GM12878 (cell line): ENCODE data around the gene INHBA. TPM values are rescaled to one million over a fixed set of nuclear protein-coding genes. Genes with fewer than 3 reads are reported as not detected.

Experiments used
- ATAC-seq: fragments of 200-7000 bp; cut with Tn5 transposase; 3 replicates; pipeline ENCODE4 v1.9.1; 2020; ENCODE audit warnings: mild to moderate bottlenecking, moderate library complexity
- BruUV-seq: library from RNA; stranded (reverse); fragments of 400-500 nt; replicated peaks from 2 replicates; lab custom pipeline; 2021; lab: Mats Ljungman, UMichigan
- CTCF ChIA-PET: fragments of 300-600 bp; sonication (Branson Sonifier 250); formaldehyde crosslinking; extraction: SDS; loops from one replicate; lab custom pipeline; 2021; ENCODE audit warnings: inconsistent platforms; lab: Yijun Ruan, JAX
- POLR2A ChIA-PET: fragments of 350-600 bp; formaldehyde crosslinking; extraction: SDS; loops from one replicate; lab custom pipeline; 2021; ENCODE audit warnings: inconsistent platforms; lab: Charles Lee
- RAD21 ChIA-PET: fragments of 300-600 bp; sonication (Branson Sonifier 250); formaldehyde crosslinking; loops from one replicate; lab custom pipeline; 2023; ENCODE audit warnings: antibody characterized with exemption; ENCODE audit not compliant: unreplicated experiment; lab: Charles Lee
- SMC1A ChIA-PET: fragments of 300-600 bp; sonication (Branson Sonifier 250); formaldehyde crosslinking; loops from one replicate; lab custom pipeline; 2023; ENCODE audit not compliant: unreplicated experiment, uncharacterized antibody; lab: Charles Lee
- DNase-seq: peaks from one replicate; pipeline ENCODE4 v3.0.0-alpha.2; 2011; ENCODE audit warnings: low read depth, low spot score
- FAIRE-seq: peaks from 3 replicates; lab custom pipeline; 2011; peaks lifted over from hg19 to GRCh38; lab: Jason Lieb, UNC
- H2AFZ ChIP-seq: 2 replicates; pipeline ENCODE4 v1.6.0; 2011; ENCODE audit warnings: low read depth, low read length, control low read depth; ENCODE audit not compliant: control insufficient read depth
- H3K27ac ChIP-seq: 2 replicates; pipeline ENCODE4 v1.5.1; 2011; ENCODE audit warnings: control low read depth; ENCODE audit not compliant: control insufficient read depth, insufficient read depth
- H3K27me3 ChIP-seq, 2 experiments: replicated peaks in 1 of 2; 2 replicates each; pipeline versions ENCODE4 v1.6.0 to v1.6.1; 2011; ENCODE audit warnings: low read length in 1 of 2; ENCODE audit not compliant: control insufficient read depth in 2 of 2, insufficient read depth in 2 of 2
- H3K36me3 ChIP-seq, 2 experiments: 2 replicates each; pipeline ENCODE4 v1.5.1; 2011; ENCODE audit warnings: low read length in 1 of 2; ENCODE audit not compliant: control insufficient read depth in 2 of 2, insufficient read depth in 2 of 2
- H3K4me1 ChIP-seq: 2 replicates; pipeline ENCODE4 v1.6.1; 2011; ENCODE audit warnings: mild to moderate bottlenecking, low read length, moderate library complexity, mixed read lengths; ENCODE audit not compliant: control insufficient read depth, insufficient read depth
- H3K4me2 ChIP-seq: 2 replicates; pipeline ENCODE4 v1.6.0; 2011; ENCODE audit warnings: control low read depth; ENCODE audit not compliant: control insufficient read depth, insufficient read depth
- H3K4me3 ChIP-seq: fragments of 200-600 bp; sonication (generic); 2 replicates; pipeline ENCODE4 v1.5.1; 2016
- H3K79me2 ChIP-seq: 2 replicates; pipeline ENCODE4 v1.6.0; 2011; ENCODE audit warnings: low read length; ENCODE audit not compliant: control insufficient read depth, insufficient read depth
- H3K9ac ChIP-seq: 2 replicates; pipeline ENCODE4 v1.8.0; 2011; ENCODE audit warnings: low read length, control low read depth, mixed read lengths; ENCODE audit not compliant: control insufficient read depth, insufficient read depth
- H3K9me3 ChIP-seq: replicated peaks from 3 replicates; pipeline ENCODE4 v1.5.1; 2011; ENCODE audit warnings: mild to moderate bottlenecking, low read length; ENCODE audit not compliant: control insufficient read depth, insufficient read depth
- H4K20me1 ChIP-seq: 2 replicates; pipeline ENCODE4 v1.6.0; 2011; ENCODE audit not compliant: control insufficient read depth, insufficient read depth
- ATF2 ChIP-seq: IDR thresholded peaks from 2 replicates; pipeline ENCODE4 v1.6.1; 2012; ENCODE audit warnings: low read length, inconsistent platforms
- BACH1 ChIP-seq: fragments of 450-650 bp; IDR thresholded peaks from 2 replicates; pipeline ENCODE4 v1.6.1; 2017; ENCODE audit warnings: mild to moderate bottlenecking, borderline replicate concordance
- HSF1 ChIP-seq: fragments of 150-350 bp; IDR thresholded peaks from 2 replicates; pipeline ENCODE4 v1.6.1; 2014; ENCODE audit warnings: mild to moderate bottlenecking, low read depth, low read length
- MXI1 ChIP-seq: fragments of 150-350 bp; IDR thresholded peaks from 2 replicates; pipeline ENCODE4 v1.6.1; 2011; ENCODE audit warnings: low read depth, mild to moderate bottlenecking, inconsistent platforms, low read length, improper control_type of control experiment
- NBN ChIP-seq: fragments of 450-650 bp; IDR thresholded peaks from 2 replicates; pipeline ENCODE4 v1.6.1; 2016
- NR2C1 ChIP-seq: fragments of 450-650 bp; IDR thresholded peaks from 2 replicates; pipeline ENCODE4 v1.6.1; 2017; ENCODE audit warnings: antibody characterized with exemption, mild to moderate bottlenecking, moderate library complexity
- RBBP5 ChIP-seq: fragments of 200-600 bp; sonication (generic); conservative IDR thresholded peaks from 2 replicates; pipeline ENCODE4 v1.6.1; 2016
- REST ChIP-seq: IDR thresholded peaks from 2 replicates; pipeline ENCODE4 v1.6.1; 2012; ENCODE audit warnings: mild to moderate bottlenecking, low read depth, low read length
- STAT1 ChIP-seq: fragments of 450-650 bp; conservative IDR thresholded peaks from 2 replicates; pipeline ENCODE4 v1.6.1; 2014; ENCODE audit warnings: antibody characterized with exemption, mild to moderate bottlenecking
- STAT3 ChIP-seq: IDR thresholded peaks from 2 replicates; pipeline ENCODE4 v1.6.1; 2011; ENCODE audit warnings: low read depth, low read length, improper control_type of control experiment
- TCF3 ChIP-seq: IDR thresholded peaks from 2 replicates; pipeline ENCODE4 v1.6.1; 2012; ENCODE audit warnings: low read depth, mild to moderate bottlenecking, low read length, borderline replicate concordance; ENCODE audit not compliant: insufficient read depth
- USF2 ChIP-seq: IDR thresholded peaks from 2 replicates; pipeline ENCODE4 v1.6.1; 2011; ENCODE audit warnings: low read depth, low read length, improper control_type of control experiment, borderline replicate concordance
- WGBS: methylation state at CpG from one replicate; pipeline ENCODE4 v1.1.6; 2016; ENCODE audit warnings: low lambda C conversion rate; ENCODE audit not compliant: insufficient replicate concordance, insufficient coverage; ENCODE audit errors: missing lambda C conversion rate; 5-methylcytosine and 5-hydroxymethylcytosine counted together
- in situ Hi-C: fragments of 300-500 bp; cut with MboI; formaldehyde crosslinking; loops from 9 replicates; pipeline ENCODE4 v1.14.3; 2018; ENCODE audit warnings: mixed read lengths
- intact Hi-C: fragments of 100-400 bp; cut with micrococcal nuclease; formaldehyde crosslinking; loops from one replicate; pipeline ENCODE4 v1.14.2; 2022; ENCODE audit not compliant: unreplicated experiment
- polyA plus RNA-seq, 11 experiments: library from polyadenylated mRNA; depleted of rRNA in 4 of 11; unstranded in 6 of 11; stranded (reverse) in 5 of 11; fragments of >200 nt; fragmentation: Nextera tagmentation in 4 of 11; fragmentation: Illumina TruSeq in 1 of 11; extraction: Ambion mirVana in 4 of 11; extraction: Trizol in 1 of 11; gene quantifications; 1 replicate in 1 of 11; 2 replicates in 10 of 11; pipeline versions ENCODE4 v1.2.1 to v1.2.3, GENCODE V29; 2011 to 2016; ENCODE audit warnings: inconsistent platforms in 2 of 11, missing spikeins in 2 of 11, low read depth in 1 of 11
- total RNA-seq, 4 experiments: library from RNA; depleted of rRNA in 3 of 4; stranded (reverse); fragments of >200 nt in 3 of 4; fragmentation: Illumina TruSeq in 1 of 4; extraction: Trizol in 1 of 4; gene quantifications; 2 replicates each; pipeline versions ENCODE4 v1.2.1 to v1.2.3, GENCODE V29; 2013 to 2021

The INHBA gene
- total and polyA plus RNA-seq, 10 of the 15 experiments (the other 5 are each of a cell fraction or from before 2014, with no cell fraction given): 0.04 to 0.05 (median 0.05) TPM; not detected in 6

GRCh38 chr7:41732843-41733306 is 30.0 kb upstream of the INHBA start:
- Histone ChIP-seq H2AFZ (no peak overlapping the region), H3K4me3 (no peak overlapping the region), H3K4me1 (peaks cover 7% of the 10 kb centered on the region), H3K36me3 (no peaks in the 10 kb centered on the region), H3K9ac (no peak overlapping the region), H3K27ac (no peak overlapping the region), H3K27me3 (no peaks in the 10 kb centered on the region), H3K79me2 (no peaks in the 10 kb centered on the region), H3K4me2 (no peak overlapping the region), H3K9me3 (no peaks in the 10 kb centered on the region; the same call in 1 of the 3 replicates), H4K20me1 (no peaks in the 10 kb centered on the region)
- in situ Hi-C loops: loop anchor here (5.0 kb wide), 1 partner anchor 149 kb away; no protein-coding TSS in a partner anchor
- BruUV-seq: no TSS peak
- ChIA-PET POLR2A (no interaction called here), RAD21 (interaction anchor here (0.6 to 1.0 kb wide), 3 partner anchors 30 to 208 kb away, joined by 3 to 4 read pairs (median 3); partner anchors contain the start of gene INHBA), CTCF (interaction anchor here (1.2 to 1.8 kb wide), 2 partner anchors 27 to 30 kb away, joined by 3 to 6 read pairs; partner anchors contain the start of gene INHBA), SMC1A (interaction anchor here (0.7 to 1.0 kb wide), 4 partner anchors 28 to 1519 kb away, joined by 3 to 6 read pairs (median 4); no protein-coding TSS in a partner anchor)
- TF ChIP-seq ATF2: no peak
- TF ChIP-seq STAT3: no peak
- no peak for TF ChIP-seq RBBP5
- no peak for TF ChIP-seq HSF1
- no peak for TF ChIP-seq STAT1
- no peak for TF ChIP-seq MXI1
- TF ChIP-seq USF2: no peak
- TF ChIP-seq NR2C1: no peak
- no peak for TF ChIP-seq REST
- no peak for TF ChIP-seq TCF3
- TF ChIP-seq NBN: no peak
- TF ChIP-seq BACH1: no peak
- 88% methylated on average over 7 of the region's 7 CpGs for WGBS
- intact Hi-C loops: loop anchor here (5.0 kb wide), 1 partner anchor 149 kb away; no protein-coding TSS in a partner anchor
- no peak for DNase-seq
- FAIRE-seq: no peak
- no peak for ATAC-seq
